Stimulated activated CD8-positive, alpha-beta memory T cell treated with anti-CD3 and anti-CD28 coated beads, Interleukin-4, amount 100 ng/mL, for 48 hours (primary cell): ENCODE data around the gene DCBLD1.

Experiments used
- DNase-seq: peaks from one replicate; pipeline ENCODE4 v3.0.0-alpha.2; 2020

DCBLD1 gene

DNA sequence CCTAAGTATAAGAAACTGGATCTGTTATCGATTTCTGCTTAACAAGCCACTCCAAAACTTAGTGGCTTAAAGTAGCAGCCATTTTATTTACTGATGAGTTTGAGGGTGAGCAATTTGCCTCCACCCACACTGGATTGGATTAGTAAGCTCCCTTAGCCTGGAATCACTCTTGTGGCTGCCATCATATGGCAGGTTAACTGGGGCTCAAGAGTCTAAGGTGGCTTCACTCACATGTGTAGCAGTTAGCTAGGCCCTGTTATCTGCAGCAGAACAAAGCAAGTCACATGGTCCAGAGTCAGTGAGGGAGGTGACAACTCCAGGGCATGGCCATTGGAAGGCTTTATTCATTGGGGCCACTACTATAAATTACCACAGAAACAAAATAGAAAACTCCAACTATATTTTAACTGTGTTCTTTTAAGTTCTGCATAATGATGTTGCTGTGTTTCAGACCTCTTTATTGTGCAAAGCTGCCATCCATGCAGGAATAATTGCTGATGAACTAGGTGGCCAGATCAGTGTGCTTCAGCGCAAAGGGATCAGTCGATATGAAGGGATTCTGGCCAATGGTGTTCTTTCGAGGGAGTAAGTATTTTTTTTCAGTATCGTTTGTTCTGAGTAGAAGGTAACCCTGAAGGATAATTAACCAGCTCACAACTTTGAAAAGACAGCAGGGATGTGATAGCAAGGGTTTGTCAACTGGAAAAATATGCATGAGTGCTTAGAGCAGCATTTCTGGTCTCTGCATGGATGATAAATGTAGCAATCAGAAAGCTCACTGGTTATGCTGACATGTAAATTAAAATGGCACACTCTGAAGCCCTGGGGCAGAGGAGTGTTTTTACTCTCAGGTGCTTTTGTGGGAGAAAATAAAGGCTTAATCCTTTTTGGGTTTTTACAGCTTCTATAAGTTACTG is 49.6 kb downstream of the DCBLD1 start:
- no peak for DNase-seq

DNA sequence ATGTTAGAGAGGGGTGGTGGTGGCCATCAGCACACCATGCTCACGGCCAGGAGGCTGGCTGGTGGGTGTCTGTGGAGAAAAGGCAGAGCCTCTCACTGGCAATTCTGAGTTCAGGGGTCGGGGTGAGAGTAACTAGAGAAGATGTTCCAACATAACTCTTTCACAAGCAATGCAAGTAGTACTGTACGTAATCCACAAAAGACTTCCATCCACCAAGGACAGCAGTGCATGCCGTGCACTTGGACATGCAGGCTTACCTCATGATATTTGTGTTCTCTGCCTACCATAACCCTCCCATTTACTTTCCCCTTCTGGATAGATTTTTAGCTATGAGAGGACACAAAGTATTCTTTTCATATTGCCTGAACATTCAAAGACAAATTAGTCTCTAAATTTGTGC is 51.3 kb downstream of the DCBLD1 start:
- DNase-seq = no peak

DNA sequence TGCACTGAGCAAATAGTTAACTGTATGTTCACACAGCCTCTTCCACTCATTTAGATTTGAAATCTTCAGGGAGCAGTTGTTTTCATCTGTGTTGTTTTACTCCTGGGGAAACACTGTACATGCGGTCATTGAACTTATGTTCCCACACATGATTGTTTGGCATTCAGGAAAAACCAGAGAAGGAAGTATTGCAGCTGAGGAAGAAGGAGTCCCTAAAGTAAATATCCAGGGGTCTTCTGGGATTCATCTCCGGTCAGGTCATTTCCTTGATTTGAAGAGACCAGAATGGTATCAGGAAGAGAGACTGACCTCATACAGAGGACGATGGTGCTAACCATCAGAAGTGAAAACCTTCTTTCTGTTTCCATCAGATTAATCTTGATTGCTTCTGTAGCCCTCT is 52.5 kb downstream of the DCBLD1 start:
- no peak for DNase-seq

DNA sequence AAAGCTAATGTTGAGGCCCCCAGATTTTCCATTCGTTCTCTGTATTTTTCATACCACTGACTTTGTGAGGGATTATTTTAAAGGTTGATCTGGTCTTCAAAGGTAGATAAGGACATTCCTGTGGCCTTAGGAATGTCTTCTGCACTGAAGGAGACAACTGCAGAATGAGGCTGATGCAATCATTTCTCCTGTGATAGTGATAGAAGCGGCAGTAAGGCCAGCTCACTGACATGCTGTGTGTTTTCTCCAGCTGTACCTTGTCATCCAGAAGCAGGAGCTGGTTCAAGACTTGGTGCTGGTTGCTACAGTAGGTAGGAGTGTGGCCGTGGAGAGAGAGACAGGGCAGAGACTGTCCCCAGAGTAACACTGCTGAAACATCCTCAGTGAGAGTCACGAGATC is 53.8 kb downstream of the DCBLD1 start:
- no peak for DNase-seq

DNA sequence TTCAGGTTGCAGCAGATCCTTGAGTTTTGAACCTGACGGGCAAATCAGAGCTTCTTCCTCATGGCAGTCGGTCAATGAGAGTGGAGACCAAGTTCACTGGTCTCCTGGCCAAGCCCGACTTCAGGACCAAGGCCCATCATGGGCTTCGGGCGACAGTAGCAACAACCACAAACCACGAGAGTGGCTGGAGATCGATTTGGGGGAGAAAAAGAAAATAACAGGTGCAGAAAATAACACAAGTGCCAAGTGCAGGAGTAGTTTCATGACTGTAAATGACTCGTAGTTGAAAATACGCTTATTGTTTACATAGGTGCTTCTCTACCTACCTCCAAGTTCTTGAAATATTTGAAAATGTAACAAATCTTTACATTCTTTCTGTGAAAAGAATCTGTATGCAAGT is 56.1 kb downstream of the DCBLD1 start:
- no peak for DNase-seq

DNA sequence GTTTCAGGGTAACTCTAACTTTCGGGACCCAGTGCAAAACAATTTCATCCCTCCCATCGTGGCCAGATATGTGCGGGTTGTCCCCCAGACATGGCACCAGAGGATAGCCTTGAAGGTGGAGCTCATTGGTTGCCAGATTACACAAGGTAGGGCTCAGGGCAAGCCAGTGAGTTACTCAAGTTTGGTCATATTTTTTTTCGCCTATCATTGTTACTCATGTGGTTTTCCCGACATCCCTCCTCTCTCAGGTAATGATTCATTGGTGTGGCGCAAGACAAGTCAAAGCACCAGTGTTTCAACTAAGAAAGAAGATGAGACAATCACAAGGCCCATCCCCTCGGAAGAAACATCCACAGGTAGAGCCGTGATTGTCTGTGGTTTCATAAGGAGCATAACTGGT is 58.2 kb downstream of the DCBLD1 start:
- no peak for DNase-seq

DNA sequence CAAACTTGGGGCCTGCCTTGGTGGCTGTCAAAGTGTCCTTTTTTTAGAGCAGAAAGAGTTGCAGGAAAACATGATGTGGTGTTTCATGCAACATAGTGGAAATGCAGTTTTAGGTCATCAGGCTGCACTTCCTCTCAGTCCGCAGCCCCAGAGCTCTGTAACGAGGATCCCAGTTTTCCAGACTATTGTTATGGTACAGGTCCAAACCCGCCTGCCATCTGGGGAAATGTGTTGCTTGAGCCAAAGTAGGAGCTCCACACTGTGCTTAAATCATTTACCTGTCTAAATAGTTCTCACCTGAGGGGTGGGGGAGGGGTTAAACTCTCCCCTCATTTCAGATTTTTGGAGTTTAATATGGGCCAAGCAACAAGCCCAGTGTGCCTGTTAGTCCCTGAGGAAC is 60.0 kb downstream of the DCBLD1 start:
- DNase-seq = no peak

DNA sequence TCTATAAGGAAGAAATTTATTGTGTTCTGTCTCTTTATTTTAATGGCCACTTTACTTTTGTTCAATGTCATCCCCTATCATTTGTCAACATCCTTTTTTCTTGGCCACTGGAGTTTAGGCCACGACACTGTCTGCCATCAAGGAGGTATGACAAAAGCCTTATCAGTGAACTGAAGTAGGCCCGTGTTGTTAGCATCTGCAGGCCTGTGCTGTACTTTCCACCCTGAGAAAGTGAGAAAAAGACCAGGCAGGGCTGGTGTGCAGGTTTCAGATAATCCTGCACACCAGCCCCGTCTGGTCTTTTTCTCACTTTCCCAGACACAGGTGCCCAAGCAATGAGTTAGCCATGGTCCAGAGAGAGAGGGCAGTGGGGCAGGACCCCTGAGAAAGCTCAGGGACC is 62.2 kb downstream of the DCBLD1 start:
- DNase-seq = no peak

DNA sequence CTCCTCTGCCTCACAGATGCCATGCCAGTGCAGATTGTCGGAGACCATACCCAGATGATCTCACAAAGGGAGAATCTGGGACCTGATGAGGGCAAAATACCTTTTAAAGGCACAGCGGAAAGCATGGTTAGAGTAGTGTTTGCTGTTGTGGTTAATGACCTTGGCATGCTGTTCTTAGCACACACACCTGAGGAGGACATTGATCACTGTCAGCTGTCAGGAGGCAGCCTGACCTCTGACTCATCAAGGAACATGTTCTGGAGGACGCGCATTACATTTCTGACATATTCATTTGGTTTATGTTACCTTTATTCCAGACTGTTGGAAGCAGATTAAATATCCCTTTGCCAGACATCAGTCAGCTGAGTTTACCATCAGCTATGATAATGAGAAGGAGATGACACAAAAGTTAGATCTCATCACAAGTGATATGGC is 62.7 kb downstream of the DCBLD1 start:
- DNase-seq = no peak

DNA sequence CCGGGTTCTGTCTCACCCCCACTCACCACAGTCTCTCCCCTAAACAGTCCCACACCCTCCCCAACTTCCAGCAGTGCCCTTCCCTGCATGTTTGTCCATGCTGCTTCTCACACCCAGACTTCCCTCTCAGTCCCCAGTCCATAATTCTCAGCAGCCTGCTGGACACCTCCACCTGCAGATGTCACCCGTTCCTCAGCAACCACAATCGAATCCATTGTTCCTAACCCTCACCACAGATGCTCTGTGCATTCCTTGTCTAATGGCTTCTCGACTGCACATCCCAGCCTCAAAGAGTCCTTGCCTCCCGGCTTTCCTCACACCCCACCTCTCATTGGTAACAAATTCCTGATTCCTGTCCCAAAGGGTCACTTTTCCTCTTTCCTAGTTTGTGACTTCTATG is 64.2 kb downstream of the DCBLD1 start:
- no peak for DNase-seq

DNA sequence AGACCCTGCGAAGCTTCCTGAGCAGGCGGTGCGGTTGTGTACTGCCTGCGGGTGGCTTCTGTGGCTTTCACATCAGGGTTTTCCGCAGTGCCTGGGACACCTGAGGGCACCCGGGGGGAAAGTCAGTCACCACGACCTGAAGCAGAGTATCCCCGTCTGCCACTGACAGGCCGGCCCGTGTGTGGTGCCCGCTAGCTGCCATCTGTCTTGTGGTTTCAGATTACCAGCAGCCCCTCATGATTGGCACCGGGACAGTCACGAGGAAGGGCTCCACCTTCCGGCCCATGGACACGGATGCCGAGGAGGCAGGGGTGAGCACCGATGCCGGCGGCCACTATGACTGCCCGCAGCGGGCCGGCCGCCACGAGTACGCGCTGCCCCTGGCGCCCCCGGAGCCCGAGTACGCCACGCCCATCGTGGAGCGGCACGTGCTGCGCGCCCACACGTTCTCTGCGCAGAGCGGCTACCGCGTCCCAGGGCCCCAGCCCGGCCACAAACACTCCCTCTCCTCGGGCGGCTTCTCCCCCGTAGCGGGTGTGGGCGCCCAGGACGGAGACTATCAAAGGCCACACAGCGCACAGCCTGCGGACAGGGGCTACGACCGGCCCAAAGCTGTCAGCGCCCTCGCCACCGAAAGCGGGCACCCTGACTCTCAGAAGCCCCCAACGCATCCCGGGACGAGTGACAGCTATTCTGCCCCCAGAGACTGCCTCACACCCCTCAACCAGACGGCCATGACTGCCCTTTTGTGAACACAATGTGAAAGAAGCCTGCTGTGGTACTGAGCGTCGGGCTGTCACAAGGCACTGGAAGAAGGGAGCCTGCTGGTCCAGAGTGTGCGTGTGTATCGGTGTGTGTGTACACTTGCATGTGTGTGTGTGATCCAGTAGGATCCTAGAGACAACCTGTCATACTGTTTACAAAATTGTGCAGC is 65.5 kb downstream of the DCBLD1 start:
- DNase-seq = peak; percentile 45

DNA sequence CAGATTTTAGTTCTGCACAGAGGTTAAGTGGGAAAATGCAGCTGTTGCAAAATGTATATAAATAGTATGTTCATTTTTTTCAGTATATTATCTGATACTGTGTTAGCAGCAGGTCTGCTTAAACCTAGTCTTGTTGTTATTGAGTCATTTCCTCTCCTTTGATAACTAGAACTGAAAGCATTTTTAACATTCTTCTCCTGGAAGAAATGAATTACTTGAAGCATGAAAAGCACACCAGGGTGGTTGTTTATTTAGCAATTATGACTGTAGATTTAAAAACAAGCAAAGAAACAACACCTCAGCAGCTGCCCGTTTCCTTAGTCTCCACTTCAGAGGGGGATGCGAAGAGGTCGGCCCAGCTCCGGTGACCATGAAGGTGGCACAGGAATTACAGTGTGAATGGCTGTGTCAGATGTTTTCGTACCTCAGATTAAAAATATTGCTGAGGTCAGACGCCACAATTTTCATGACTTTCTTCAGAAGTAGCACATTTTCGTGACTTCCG is 66.4 kb downstream of the DCBLD1 start:
- DNase-seq = peak; percentile 33

DNA sequence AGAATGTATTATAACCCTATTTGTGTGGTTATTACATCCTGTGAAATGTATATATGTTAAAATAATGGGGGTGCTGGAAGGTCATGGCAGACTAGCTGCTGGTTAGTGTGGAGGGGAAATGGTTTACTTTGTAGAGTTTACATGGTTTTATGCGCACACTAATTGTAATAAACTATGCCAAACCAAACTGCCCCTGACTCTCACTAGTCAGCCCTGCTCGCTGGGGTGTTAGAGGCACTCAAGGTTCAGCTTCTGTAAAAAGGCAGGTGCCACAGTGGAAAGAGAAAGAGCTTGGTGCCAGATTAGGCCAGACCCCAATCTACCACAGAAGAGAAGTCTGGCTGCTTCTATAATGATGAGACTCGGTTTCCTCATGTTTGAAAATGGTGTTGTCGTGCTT is 67.1 kb downstream of the DCBLD1 start:
- DNase-seq = no peak

DNA sequence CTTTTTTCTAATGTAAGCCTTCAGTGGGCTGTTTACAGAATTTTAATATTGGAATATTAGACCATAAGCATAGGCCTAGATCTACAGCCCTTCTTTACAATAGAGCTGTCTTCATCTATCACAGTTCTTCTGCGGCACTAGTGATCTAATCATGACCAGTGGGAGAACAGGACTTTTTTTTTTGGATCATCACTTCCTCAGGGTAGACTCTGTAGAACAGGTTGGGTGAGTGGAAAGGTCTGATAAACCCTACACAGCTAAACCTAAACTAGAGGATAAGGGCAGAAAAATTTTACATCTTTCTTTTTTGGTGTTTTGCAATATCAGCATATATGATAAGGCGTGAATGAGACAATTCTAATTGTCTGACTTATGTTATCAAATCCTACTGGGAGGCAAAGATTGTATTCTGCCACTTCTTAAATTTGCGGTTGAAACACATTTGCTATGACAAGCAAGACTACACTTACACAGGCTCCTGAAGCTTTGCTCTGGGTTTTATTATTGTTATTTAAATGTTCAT is 67.7 kb downstream of the DCBLD1 start:
- DNase-seq = no peak

DNA sequence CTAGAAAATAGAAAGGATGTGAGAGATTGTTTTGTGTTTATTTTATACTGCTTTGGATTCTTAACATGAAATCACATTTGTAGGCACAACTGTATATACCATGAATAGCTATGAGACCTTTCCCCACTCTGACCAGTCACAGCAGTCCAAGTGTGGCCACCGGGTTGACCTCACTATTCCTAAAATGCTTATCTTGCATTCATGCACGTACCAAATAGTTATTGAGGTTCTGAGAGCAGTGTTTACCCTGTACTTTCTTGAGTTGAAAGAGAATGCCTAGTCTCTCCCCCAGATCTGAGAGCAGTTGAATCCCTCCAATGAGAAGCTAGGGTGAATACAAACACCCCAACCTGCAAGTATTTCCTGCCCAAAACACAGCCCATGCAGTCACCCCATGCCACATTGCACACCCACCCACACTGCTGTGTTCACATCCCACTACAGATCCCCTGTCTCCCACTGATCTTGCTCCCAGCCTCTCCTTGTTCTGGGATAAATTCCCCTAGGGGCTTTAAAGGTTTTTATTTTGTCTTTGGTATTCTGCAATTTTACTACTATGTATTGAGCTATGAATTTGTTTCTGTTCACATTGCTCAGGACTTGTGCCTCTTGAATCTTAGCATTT is 68.3 kb downstream of the DCBLD1 start:
- DNase-seq = no peak

DNA sequence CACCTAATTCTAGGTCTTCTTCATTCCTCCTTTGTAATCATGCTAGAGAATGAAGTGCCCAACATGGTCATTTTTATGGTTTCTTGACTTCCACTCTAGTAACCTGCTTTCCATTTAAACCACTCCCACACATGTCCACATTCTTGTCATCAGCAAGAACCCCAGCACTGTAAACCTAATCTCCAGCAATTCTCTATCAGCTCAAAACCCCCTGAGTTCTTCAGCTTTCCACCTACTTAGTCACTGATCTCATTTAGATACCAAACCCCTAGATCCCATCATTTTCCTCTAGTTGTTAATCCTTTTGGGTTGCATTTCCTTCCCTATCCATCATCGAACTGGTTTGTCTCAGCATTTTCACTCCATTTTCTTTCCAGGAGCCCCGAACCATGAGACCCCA is 70.1 kb downstream of the DCBLD1 start:
- DNase-seq = no peak

DNA sequence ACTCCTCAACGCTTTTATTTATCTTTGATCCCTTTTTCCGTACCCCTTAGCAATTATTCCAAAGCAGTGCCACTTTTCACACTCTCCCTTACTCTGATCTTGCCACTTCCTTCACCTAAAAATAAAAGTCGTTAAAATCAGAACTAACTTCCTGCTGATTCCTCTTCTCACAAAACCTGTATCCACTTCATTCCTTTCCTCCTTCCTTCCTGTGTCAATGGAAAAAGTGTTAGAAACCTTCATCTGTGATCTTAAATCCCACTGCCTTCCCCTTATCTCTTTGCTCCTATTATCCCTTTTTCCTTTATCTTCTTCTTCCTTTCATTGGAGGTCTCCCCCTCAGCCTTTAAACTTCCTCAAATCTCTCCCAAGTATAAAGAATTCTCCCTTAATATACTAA is 70.7 kb downstream of the DCBLD1 start:
- no peak for DNase-seq

DNA sequence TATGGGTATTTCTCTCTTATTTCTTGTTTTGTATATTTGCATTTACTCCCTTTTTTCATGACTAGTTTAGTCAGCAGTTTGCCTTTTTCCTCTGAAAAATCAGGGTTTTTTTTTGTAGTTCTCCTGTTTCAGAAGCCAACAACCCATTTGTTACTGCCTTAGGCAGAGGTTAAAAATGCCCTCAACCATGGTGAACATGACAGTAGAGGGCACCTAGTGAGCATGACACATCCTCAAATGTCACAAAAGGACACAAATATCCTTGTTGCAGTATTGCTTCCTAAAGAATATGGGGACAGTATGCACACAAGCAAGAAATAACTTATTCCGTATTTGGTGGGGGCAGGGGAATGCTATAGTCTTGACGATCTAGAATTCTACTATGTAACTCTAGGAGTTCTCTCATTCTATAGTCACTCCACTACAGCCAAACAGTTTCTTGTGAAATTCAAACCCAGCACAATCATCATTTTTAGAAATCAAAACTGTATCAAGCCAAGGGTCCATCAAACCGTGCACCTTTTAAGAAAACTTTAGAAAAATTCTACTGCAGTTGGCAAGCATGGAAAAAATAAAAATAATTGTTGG is 72.9 kb downstream of the DCBLD1 start:
- no peak for DNase-seq

DNA sequence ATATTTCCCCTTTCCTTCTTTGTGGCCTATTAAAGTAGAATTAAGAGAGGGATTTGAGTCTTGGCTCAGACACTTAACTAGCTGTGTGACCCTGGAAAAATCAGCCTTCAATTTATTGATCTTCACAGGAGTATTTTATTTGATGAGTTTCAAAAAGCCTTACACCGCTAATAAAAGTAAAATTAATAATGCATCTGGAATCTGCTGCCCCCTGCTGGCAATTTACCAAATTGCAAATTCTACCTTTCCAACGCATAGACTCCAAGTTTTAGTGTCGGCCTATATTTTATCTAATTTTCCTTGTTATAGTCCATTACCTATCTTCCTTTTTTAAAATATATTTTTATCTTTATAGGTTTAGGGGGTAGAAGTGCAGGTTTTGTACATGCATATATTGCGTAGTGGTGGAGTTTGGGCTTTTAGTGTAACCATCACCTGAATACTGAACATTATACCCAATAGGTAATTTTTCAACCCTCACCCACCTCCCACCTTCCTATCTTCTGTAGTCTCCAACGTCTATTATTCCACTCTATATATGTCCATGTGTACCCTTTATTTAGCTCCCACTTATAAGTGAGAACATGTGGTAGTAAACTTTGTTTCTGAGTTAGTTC is 73.5 kb downstream of the DCBLD1 start:
- peak; percentile 76 for DNase-seq

DNA sequence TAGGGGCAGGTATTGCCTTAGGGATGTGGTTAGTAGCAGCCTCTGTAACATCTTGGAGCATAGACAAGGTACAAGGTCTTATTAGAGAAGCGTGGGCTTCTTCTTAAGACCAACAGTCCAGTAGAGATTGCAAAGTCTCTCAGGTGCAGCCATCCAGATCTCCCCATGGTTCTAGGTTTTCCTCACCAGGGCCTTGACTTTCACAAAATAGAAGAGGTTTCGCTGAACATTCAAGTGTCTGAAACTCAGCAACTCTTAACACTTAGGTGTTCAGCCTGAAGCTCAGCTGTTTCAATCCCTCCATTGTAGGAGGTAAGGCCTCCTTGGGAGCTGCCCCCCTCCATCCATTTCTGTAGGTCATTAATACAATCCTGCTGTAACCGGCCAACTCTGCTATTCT is 75.5 kb downstream of the DCBLD1 start:
- no peak for DNase-seq

DNA sequence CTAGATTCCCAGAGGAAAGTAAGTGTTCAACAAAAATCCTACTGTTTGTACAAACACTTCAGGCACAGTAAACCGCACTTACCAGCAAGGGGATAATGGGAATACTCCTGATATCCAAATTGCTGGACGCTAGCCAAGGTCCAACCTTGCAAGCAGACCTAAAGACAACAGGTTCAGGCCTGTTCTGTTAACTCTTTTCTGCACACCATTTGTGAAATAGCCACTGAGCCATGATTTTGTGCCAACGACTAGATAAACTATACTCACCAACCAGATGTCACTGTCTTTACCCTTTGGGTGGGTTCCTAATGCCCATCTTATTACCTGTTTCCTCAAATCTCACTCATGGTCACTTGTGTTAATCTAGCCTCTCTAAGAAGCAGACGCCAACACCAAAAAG is 76.3 kb downstream of the DCBLD1 start:
- no peak for DNase-seq

DNA sequence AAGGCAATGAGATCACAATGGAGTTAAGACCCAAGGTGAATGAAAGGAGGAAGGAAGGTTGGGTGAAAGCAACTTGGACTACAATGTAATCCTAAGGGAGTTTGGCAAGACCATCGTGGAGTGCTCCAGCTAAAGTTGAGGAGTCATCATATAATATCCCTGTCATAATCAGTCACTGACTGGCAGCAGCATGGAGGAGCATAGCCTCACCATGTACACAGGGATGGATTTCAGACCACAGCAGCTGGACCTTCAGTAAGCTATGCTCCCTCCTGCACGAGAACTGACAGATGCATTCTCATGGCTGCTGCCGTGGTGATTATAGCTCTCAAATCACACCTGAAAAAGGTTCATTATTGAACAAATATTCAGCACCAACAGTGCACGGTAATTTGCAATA is 76.8 kb downstream of the DCBLD1 start:
- no peak for DNase-seq
